Cardiac fibroblast (primary cell): Measurements from ENCODE around the gene SERP2.

Experiments
- DNase-seq, 2 donors: peaks; one replicate each; pipeline versions ENCODE4 v3.0.0 to v3.0.0-alpha.2; 2010; ENCODE audit warnings: low read depth in 2 of 2
- H3K4me3 ChIP-seq, 2 donors: replicated peaks in 1 of 2; 1 replicate in 1 of 2; 2 replicates in 1 of 2; pipeline ENCODE4 v1.5.1; 2011; ENCODE audit warnings: low read depth in 2 of 2, low read length in 2 of 2, mild to moderate bottlenecking in 2 of 2, moderate library complexity in 1 of 2
- TF ChIP-seq, protein P1 (sequence below): IDR thresholded peaks from one replicate; pipeline ENCODE4 v1.5.1; 2011; ENCODE audit warnings: low read depth, mild to moderate bottlenecking, low read length, inconsistent platforms

SERP2 gene

DNA sequence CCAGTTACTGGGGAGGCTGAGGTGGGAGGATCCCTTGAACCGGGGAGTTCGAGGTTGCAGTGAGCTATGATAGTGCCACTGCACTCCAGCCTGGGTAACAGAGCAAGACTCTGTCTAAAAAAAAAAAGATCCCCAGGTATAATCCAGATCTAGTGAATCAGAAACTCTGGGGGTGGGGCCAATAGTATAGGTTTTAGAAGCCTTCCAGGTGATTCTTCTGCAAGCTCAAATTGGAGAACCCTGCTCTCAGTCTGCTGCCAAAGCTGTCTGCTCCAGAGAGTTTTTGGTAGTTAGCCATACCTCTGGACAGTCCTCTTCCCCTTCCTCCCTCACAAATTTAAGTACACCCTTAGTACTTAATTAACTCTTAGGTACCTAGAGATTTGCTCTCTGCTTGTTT is 28.0 kb downstream of the SERP2 start:
- TF ChIP-seq, protein P1, sequence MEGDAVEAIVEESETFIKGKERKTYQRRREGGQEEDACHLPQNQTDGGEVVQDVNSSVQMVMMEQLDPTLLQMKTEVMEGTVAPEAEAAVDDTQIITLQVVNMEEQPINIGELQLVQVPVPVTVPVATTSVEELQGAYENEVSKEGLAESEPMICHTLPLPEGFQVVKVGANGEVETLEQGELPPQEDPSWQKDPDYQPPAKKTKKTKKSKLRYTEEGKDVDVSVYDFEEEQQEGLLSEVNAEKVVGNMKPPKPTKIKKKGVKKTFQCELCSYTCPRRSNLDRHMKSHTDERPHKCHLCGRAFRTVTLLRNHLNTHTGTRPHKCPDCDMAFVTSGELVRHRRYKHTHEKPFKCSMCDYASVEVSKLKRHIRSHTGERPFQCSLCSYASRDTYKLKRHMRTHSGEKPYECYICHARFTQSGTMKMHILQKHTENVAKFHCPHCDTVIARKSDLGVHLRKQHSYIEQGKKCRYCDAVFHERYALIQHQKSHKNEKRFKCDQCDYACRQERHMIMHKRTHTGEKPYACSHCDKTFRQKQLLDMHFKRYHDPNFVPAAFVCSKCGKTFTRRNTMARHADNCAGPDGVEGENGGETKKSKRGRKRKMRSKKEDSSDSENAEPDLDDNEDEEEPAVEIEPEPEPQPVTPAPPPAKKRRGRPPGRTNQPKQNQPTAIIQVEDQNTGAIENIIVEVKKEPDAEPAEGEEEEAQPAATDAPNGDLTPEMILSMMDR = no peak
- H3K4me3 ChIP-seq = no peak overlapping the region
- DNase-seq = no peak

- TF ChIP-seq, protein P1 = no peak
Measured at GRCh38 chr13:44402899-44403445, 29.3 kb downstream of the SERP2 start.

DNA sequence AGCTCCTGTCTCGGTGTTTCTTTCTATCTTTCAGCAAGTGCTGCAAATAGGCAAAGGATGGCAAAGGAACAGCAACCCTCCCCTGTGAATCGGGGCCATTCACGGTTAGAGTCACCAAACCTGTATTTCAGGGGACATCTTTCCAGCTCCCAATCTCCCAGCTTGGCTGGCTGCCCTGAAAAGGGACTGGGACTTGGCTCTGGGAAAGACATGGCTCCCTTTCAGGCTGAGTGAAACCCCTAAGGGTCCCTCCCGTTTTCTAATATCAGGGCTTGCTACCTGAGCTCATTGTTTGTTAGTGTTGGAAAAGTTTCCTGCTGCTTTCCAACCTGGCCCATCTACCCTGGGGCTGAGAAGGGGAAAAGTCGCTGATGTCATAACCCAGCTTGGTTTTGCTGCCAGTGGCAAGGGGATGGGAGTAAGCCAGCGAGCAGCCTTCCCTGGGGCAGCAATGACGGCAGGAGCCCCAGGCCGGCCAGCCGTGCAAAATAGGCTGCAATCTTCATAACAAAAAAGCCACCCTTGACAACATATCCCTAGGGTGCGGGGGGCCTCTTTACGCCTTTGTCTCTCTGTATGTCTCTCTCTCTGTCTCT is 29.9 kb downstream of the SERP2 start:
- DNase-seq = no peak
- no peak overlapping the region for H3K4me3 ChIP-seq
- TF ChIP-seq, protein P1 = no peak

More at GRCh38 chr13:44402899-44403445, 29.3 kb downstream of the SERP2 start:
- H3K4me3 ChIP-seq = no peak overlapping the region
- DNase-seq = no peak

- TF ChIP-seq, protein P1 = no peak
- DNase-seq = no peak
- H3K4me3 ChIP-seq = no peak overlapping the region
Measured at GRCh38 chr13:44404261-44405132, 30.9 kb downstream of the SERP2 start.

DNA sequence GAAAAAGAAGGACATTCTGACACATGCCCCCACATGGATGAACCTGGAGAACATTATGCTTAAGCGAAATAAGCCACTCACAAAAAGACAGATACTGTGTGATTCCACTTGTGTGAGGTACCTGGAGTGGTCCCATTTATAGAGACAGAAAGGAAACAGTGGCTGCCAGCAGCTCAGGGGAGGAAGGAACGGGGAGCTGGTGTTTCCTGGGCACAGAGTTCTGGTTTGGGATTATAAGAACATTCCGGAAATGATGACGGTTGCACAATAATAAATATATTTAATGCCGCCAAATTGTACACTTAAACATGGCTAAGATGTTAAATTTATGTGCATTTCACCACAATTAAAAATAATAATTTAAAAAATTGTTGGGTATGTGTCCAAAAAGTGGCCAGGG is 33.0 kb downstream of the SERP2 start:
- TF ChIP-seq, protein P1 = no peak
- no peak for DNase-seq
- no peak overlapping the region for H3K4me3 ChIP-seq

- no peak for DNase-seq
- TF ChIP-seq, protein P1 = no peak
- no peak overlapping the region for H3K4me3 ChIP-seq
Measured at GRCh38 chr13:44407379-44407778, 33.8 kb downstream of the SERP2 start.
